Suppressor macrophage treated with lipopolysaccharide for 4 hours (primary cell): Measurements from ENCODE around the gene CCSER1.

Source experiments
- DNase-seq: peaks from one replicate; pipeline ENCODE4 v3.0.0-alpha.2; 2020

The CCSER1 gene

DNA sequence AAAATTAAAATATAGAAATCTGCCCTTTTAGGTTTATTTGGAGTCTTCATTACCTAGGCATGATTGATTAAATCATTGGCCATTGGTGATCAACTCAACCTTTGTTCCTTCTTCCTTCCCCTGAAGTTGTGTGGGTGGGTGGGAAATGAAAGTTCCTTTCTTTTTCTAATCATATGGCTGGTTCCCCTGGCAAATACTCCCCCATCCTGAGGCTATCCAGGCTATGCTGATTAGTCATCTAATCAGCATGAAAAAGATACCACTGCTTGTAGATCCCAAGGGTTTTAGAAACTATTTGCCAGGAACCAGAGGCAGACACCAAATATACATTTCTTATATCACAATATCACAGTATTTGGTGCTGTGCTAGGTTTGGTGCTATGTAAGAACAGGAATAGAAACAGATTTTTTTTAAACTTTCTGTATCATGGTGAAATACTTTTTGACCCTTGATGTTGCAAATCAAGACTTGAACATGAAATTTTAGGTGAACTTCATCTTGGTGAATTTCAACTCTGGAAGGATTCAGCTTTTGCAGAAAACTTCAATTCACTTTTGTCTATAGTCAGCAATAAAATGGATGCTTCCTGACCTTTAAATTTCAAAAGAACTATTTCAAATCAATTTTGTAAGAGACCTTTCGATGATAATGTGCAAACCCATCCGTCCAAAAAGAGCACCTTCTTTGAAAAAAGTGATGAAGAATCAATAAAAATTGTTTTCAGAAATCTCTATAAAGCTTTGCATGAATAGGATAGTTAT is 71.1 kb downstream of the CCSER1 start:
- peak; percentile 19 for DNase-seq

DNA sequence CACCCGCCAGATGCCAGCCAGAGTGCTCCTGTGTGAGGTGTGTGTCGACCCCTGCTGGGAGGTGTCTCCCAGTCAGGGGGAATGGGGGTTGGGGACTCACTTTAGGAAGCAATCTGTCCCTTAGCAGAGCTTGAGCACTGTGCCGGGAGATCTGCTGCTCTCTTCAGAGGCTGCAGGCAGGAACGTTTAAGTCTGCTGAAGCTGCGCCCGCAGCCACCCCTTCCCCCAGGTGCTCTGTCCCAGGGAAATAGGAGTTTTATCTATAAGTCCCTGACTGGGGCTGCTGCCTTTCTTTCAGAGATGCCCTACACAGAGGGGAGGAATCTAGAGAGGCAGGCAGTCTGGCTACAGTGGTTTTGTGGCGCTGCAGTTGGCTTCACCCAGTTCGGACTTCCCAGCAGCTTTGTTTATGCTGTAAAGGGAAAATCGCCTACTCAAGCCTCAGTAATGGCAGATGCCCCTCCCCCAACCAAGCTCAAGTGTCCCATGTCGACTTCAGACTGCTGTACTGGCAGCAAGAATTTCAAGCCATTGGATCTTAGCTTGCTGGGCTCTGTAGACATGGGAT is 80.8 kb downstream of the CCSER1 start:
- DNase-seq: no peak

DNA sequence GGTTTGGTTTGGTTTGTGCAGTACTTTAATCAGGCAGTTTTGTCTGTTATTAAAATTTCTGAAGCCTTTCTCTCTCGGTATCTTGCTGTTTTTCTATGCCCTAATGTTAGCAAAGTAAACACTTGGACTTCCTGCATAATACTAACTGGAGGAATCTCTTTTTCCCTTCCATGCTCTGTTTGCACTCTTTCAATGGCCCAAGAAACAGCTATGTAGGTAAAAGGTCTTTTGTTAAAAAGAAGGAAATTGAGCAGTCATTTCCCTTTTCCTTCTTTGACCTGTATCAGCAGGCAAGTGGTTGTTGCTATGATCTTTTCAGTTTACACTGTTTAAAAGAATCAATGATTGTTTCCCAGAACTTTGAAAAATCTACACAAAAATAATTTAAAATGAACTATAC is 82.7 kb downstream of the CCSER1 start:
- DNase-seq: no peak

GRCh38 chr4:90211174-90211573 is 84.0 kb downstream of the CCSER1 start:
- DNase-seq: no peak

DNA sequence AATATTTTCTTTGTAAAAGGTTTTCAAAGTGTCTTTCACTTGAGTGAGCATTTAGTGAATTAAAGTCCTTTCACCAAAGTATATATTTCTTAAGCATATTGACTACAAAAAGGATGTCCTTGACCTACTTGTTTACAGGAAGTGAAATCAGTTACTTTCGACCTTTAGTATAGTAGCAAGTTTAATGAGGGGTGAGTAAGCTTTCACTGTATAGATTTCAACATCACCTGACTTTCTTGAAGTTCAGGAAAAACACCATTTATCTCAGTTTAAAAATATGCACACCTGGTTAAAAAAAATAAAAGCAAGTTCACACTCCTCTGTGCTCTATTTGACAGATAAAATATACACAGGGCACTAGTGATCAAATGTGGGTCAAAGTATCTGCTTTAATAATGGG is 88.1 kb downstream of the CCSER1 start:
- DNase-seq: peak; percentile 10

DNA sequence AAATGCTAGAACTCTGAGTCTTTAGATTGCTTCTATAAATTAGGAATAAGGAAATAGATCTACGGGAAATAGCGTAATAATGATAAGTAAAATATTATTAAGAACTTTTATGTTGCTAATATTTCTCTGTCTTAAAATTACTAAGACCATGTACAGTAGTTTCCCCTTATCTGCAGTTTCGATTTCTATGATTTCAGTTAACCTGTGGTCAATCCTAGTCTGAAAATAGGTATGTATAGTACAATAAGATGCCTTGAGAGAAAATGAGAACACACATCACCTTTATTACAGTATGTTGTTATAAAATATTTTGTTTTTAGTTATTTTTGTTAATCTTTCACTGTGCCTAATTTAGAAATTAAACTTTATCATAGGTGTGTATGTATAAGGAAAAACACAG is 92.6 kb downstream of the CCSER1 start:
- DNase-seq: no peak

GRCh38 chr4:90220459-90220858 is 93.3 kb downstream of the CCSER1 start:
- no peak for DNase-seq

GRCh38 chr4:90226734-90227133 is 99.5 kb downstream of the CCSER1 start:
- no peak for DNase-seq

DNA sequence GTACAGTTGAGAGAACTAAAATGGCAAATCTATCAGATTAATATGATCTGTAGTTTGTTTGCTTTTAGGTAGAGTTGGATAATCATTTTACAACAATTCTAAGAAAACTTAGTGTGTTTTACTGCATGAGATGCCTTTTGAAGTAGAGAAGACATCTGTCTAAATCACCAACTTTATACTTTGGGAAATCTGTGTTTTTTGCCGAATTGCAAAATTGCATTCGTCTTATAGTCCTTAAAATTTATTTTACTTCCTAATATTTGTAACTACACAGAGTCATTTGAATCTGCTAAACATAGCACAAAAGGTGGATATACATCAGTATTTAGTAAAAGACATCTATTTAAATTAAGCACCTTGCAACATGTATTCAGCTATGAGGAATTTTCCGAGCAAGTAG is 100.0 kb downstream of the CCSER1 start:
- no peak for DNase-seq

- no peak for DNase-seq
These were observed 107.8 kb downstream of the CCSER1 start for GRCh38 chr4:90234916-90235547.

- DNase-seq: no peak
These were observed 110.7 kb downstream of the CCSER1 start for GRCh38 chr4:90237751-90238530.

GRCh38 chr4:90240333-90240732 is 113.1 kb downstream of the CCSER1 start:
- no peak for DNase-seq

GRCh38 chr4:90241008-90241407 is 113.8 kb downstream of the CCSER1 start:
- no peak for DNase-seq

- no peak for DNase-seq
These were observed 118.6 kb downstream of the CCSER1 start for GRCh38 chr4:90245837-90246236.

DNA sequence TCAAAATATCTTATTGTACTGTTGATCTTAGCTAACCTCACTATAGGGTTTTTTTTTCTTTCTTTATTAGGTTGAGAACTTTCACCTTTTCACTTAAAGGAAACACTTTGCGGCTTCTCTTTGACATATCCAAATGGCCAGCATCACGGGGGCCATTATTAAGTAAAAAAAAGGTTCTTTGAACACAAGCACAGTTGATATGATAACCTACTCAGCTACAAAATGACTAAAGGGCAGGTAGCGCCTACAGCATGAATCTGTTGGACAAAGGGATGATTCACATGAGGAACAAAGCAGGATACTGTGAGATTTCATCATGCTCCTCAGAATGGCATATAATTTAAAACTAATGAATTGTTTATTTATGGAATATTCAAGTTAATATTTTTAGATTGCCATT is 119.6 kb downstream of the CCSER1 start:
- DNase-seq: no peak

GRCh38 chr4:90254357-90254756 is 127.2 kb downstream of the CCSER1 start:
- DNase-seq: no peak

DNA sequence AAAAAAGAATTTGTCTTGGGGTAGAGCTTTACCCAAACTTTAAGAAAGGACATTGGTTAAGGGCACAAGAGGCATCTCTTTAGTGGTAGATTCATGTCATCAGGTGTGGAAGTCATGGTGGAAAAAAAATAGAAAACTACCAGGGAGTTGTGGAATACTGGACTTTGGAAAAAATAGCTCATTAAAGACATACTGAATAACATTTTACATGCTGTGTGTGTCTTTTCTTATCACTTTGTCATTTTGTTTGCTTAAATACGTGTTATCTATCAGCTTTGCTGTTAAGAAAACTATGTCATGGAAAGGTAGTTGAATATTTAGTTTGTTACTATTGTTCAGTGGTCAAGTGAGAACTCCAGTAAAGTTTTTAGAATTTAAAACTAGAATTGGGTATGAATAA is 147.0 kb downstream of the CCSER1 start:
- no peak for DNase-seq

- DNase-seq: no peak
These were observed 153.8 kb downstream of the CCSER1 start for GRCh38 chr4:90280954-90281353.

DNA sequence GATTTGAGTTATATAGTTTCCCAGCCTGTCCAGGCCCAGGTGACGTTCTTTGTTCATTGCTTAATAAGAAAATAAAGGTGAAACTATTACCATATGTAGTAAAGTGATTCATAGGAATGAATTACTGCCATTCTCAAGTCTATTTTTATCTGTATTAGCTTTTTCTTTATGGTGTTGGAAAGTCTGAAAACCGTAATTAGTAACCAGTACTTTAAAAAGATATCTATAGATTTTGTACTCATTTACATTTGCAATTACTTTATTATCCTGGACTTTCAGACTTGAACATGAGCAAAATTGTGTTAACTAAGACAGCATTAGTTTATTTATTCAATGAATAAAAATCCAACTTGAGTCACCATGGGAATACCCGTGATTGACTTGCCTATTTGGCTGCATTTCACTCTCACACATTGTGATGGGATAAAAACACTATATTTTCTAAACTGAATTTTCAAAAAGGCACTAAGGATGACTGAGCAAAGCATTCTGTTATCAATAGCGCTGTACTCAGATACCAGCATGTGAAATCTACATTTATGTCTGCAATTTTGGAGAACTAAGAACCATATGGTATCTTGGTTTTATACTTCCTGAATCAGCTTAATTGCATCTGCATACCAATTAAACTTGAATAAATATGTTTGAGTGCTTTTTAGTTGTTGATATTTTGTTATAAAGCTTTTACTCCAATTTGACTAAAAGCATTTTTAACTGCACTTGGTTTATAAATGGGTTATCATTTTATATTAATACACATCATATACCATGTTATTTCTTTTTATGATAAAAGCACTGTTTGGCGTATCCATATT is 154.6 kb downstream of the CCSER1 start:
- DNase-seq: no peak

DNA sequence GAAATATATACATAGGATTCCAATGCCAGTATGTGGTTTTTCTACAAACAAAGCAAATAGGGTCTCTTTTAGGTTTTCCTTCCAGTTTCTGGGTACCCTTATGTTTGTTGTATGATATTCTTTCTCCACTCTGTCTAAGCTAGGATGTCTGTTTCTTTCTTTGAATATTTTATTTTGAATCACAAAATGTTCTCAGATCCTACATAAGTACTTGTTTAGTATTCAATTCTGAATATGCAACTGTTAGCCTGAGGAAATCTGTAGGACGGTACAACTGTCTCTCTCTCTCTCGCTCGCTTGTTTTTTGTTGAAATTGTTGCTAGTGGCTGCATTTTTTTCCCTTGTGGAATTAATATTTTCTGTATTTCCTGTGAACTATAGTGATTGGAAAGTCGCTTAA is 163.2 kb downstream of the CCSER1 start:
- no peak for DNase-seq

GRCh38 chr4:90292438-90292837 is 165.2 kb downstream of the CCSER1 start:
- DNase-seq: no peak

DNA sequence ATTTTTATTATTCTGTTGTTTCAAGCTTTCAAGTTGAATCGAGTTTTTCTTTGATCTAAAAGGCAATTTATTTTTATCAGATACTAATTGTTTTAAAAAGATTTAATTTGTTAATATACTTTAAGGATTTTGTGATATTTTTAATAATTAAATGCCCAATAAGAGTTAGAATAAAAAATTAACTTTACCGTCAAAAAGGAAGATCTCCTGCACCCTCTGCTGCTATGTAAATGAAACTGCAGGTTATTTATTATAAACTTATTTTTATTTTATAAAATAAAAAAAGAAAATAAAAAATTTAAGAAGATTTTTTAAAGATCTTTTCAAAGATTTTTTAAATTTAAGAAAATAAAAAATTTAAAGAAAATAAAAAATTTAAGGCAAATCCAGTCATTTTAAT is 166.1 kb downstream of the CCSER1 start:
- DNase-seq: peak; percentile 12

DNA sequence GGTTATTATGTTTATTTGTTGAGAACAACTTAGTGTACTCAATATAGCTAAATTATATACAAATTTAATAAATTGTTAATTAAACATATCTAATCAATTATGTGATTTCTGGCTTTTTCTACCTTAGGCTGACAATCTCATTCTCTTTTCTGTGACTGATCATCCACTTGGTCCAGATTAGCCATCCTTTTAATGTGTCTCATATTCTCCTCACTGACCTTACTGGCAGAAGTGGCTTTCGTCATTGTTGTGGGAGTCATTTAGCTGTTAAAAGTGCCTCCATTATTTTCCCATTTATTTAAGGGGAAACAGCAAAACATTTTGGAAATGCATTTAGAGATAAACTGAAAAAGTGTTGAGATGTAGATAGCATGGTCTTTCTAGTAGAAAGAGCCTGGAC is 172.2 kb downstream of the CCSER1 start:
- DNase-seq: no peak
